B cell (primary cell): ENCODE measurements around the gene PCSK2. TPM values are rescaled to one million over a fixed set of nuclear protein-coding genes. Genes with fewer than 3 reads are reported as not detected.

Source experiments
- ATAC-seq: fragments of 200-7000 bp; cut with Tn5 transposase; one replicate; pipeline ENCODE4 v1.10.0; 2021; ENCODE audit warnings: low read depth, mild to moderate bottlenecking, moderate number of reproducible peaks, moderate library complexity
- CTCF ChIA-PET: fragments of 350-600 bp; sonication (Branson Sonifier 250); formaldehyde crosslinking; loops from one replicate; lab custom pipeline; 2021; ENCODE audit warnings: antibody characterized with exemption, inconsistent platforms; lab: Charles Lee
- POLR2A ChIA-PET: fragments of 350-600 bp; sonication (Branson Sonifier 250); formaldehyde crosslinking; loops from one replicate; lab custom pipeline; 2021; ENCODE audit warnings: antibody characterized with exemption; lab: Charles Lee
- DNase-seq: peaks from one replicate; pipeline ENCODE4 v3.0.0; 2013
- H2AFZ ChIP-seq: 2 replicates; pipeline ENCODE4 v1.6.1; 2012; ENCODE audit warnings: mild to moderate bottlenecking, low read depth, low read length; ENCODE audit not compliant: insufficient read depth, poor library complexity, severe bottlenecking
- H3K27ac ChIP-seq, 2 donors: 1 replicate in 1 of 2; 2 replicates in 1 of 2; pipeline ENCODE4 v1.5.1; 2012 to 2013; ENCODE audit warnings: low read length in 2 of 2, mild to moderate bottlenecking in 2 of 2, moderate library complexity in 1 of 2
- H3K27me3 ChIP-seq, 4 experiments: fragments of 200-600 bp in 1 of 4; sonication (generic) in 1 of 4; replicated peaks in 1 of 4; 1 replicate in 2 of 4; 2 replicates in 2 of 4; pipeline versions ENCODE4 v1.6.1 to v1.7.0; 2013 to 2016; ENCODE audit warnings: low read length in 3 of 4, mild to moderate bottlenecking in 2 of 4, mixed read lengths in 1 of 4, moderate library complexity in 1 of 4; ENCODE audit not compliant: insufficient read depth in 4 of 4, control insufficient read depth in 3 of 4; ENCODE audit errors: control extremely low read depth in 1 of 4
- H3K36me3 ChIP-seq, 2 experiments: replicated peaks in 1 of 2; 1 replicate in 1 of 2; 2 replicates in 1 of 2; pipeline versions ENCODE4 v1.6.1 to v1.7.1; 2013; ENCODE audit warnings: low read length in 1 of 2; ENCODE audit not compliant: insufficient read depth in 2 of 2, control insufficient read depth in 1 of 2; ENCODE audit errors: control extremely low read depth in 1 of 2, extremely low read depth in 1 of 2
- H3K4me1 ChIP-seq, 2 donors: fragments of 200-600 bp in 1 of 2; sonication (generic) in 1 of 2; 1 replicate in 1 of 2; 2 replicates in 1 of 2; pipeline versions ENCODE4 v1.5.1 to v1.6.1; 2013 to 2017; ENCODE audit warnings: low read length in 2 of 2; ENCODE audit not compliant: control insufficient read depth in 2 of 2, insufficient read depth in 2 of 2
- H3K4me2 ChIP-seq: replicated peaks from 2 replicates; pipeline ENCODE3; 2012; ENCODE audit warnings: mild to moderate bottlenecking, low read depth, low read length; ENCODE audit not compliant: poor library complexity, severe bottlenecking
- H3K4me3 ChIP-seq, 5 experiments: fragments of 200-600 bp in 1 of 5; sonication (generic) in 1 of 5; 1 replicate in 3 of 5; 2 replicates in 2 of 5; pipeline versions ENCODE4 v1.5.1 to v1.7.0; 2011 to 2016; ENCODE audit warnings: low read length in 4 of 5, mild to moderate bottlenecking in 4 of 5, low read depth in 2 of 5, control low read depth in 1 of 5, moderate library complexity in 1 of 5; ENCODE audit not compliant: insufficient read depth in 1 of 5; ENCODE audit errors: control extremely low read depth in 1 of 5, extremely low read depth in 1 of 5
- H3K79me2 ChIP-seq: fragments of 200-600 bp; sonication (generic); one replicate; pipeline ENCODE4 v1.6.0; 2016; ENCODE audit warnings: low read length; ENCODE audit not compliant: control insufficient read depth, insufficient read depth
- H3K9ac ChIP-seq: fragments of 200-600 bp; sonication (generic); 2 replicates; pipeline ENCODE4 v1.6.1; 2017; ENCODE audit warnings: mild to moderate bottlenecking, low read length, moderate library complexity
- H3K9me3 ChIP-seq, 3 donors: one replicate each; pipeline versions ENCODE4 v1.6.1 to v1.7.1; 2013; ENCODE audit warnings: low read length in 2 of 3; ENCODE audit not compliant: control insufficient read depth in 2 of 3, insufficient read depth in 1 of 3; ENCODE audit errors: control extremely low read depth in 1 of 3
- H4K20me1 ChIP-seq: 2 replicates; pipeline ENCODE4 v1.6.0; 2012; ENCODE audit warnings: mild to moderate bottlenecking, low read length; ENCODE audit not compliant: insufficient read depth, control insufficient read depth, poor library complexity, severe bottlenecking
- H3K27ac Mint-ChIP-seq: one replicate; pipeline ENCODE4 v1.8.0; 2021; ENCODE audit warnings: mixed read lengths
- H3K27me3 Mint-ChIP-seq: one replicate; pipeline ENCODE4 v1.8.0; 2021; ENCODE audit warnings: mixed read lengths
- H3K4me1 Mint-ChIP-seq: one replicate; pipeline ENCODE4 v1.8.0; 2021; ENCODE audit warnings: mixed read lengths
- H3K4me3 Mint-ChIP-seq: one replicate; pipeline ENCODE4 v1.8.0; 2021; ENCODE audit warnings: mixed read lengths
- H3K9me3 Mint-ChIP-seq: one replicate; pipeline ENCODE4 v1.8.0; 2022; ENCODE audit warnings: mixed read lengths; ENCODE audit not compliant: insufficient read depth
- CTCF ChIP-seq: fragments of 200-600 bp; IDR thresholded peaks from one replicate; pipeline ENCODE4 v1.8.0; 2022; ENCODE audit warnings: antibody characterized with exemption, mild to moderate bottlenecking
- EZH2 ChIP-seq: IDR thresholded peaks from 2 replicates; pipeline ENCODE4 v1.6.1; 2012; ENCODE audit warnings: borderline replicate concordance, low read depth, mild to moderate bottlenecking, moderate library complexity, low read length; ENCODE audit not compliant: insufficient read depth, poor library complexity, severe bottlenecking
- WGBS: methylation state at CpG from one replicate; pipeline ENCODE4 v1.1.5; 2013; ENCODE audit warnings: missing lambda C conversion rate; ENCODE audit not compliant: insufficient coverage; 5-methylcytosine and 5-hydroxymethylcytosine counted together
- intact Hi-C: fragments of 100-400 bp; cut with micrococcal nuclease; formaldehyde crosslinking; loops from one replicate; pipeline ENCODE4 v1.10.0; 2022
- polyA plus RNA-seq: library from polyadenylated mRNA; depleted of rRNA; stranded (reverse); fragments of >200 nt; gene quantifications from 2 replicates; pipeline ENCODE4 v1.2.3, GENCODE V29; 2012
- total RNA-seq, 2 donors: library from RNA; stranded (reverse); fragments of 120-200 nt in 1 of 2; gene quantifications; 1 replicate in 1 of 2; 2 replicates in 1 of 2; pipeline versions ENCODE4 v1.2.3 to v1.2.4, GENCODE V29; 2013 to 2022

Gene PCSK2
- total and polyA plus RNA-seq, 2 donors (not counting 1 experiment from before 2014, with no cell fraction given): not detected

DNA sequence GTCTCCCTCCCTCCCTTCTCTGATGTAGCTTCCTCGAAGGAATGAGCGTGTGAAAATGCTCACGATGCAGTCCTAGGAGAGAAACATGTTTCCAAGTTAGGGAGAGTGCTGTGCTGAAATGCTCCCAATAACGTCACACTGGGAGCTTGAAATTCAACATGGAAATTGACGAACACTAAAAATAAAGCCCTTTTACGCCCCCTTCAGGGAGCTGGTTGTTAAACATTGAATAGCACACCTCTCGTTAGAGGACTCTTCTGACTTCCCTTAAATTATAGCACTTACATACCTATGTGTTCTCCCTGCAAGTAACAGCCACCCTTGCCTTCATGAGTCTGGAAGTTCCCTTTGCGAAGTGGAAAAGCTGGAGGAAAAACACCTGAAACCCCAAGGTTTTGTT lies 215.7 kb downstream of the PCSK2 start:
- intact Hi-C loops: no loop called here
- Histone ChIP-seq H3K79me2 (no peaks in the 10 kb centered on the region), H3K4me2 (no peak overlapping the region), H3K9ac (no peak overlapping the region), H2AFZ (no peak overlapping the region), H3K4me1 (no peaks in the 10 kb centered on the region), H3K4me3 (no peak overlapping the region), H3K27ac (no peak overlapping the region), H3K36me3 (no peaks in the 10 kb centered on the region), H3K27me3 (peaks cover 0 to 7% (median 0%) of the 10 kb centered on the region in 4 experiments), H4K20me1 (no peaks in the 10 kb centered on the region), H3K9me3 (peaks cover 0 to 8% (median 0%) of the 10 kb centered on the region in 3 donors)
- DNase-seq (no peak), ATAC-seq (no peak)
- POLR2A ChIA-PET: no interaction called here
- no peak overlapping the region for H3K4me3 Mint-ChIP-seq
- no peak overlapping the region for H3K27ac Mint-ChIP-seq
- 37% methylated on average over 6 of the region's 8 CpGs for WGBS
- TF ChIP-seq EZH2: no peak
- no peak for TF ChIP-seq CTCF
- peaks cover 3% of the 10 kb centered on the region for H3K9me3 Mint-ChIP-seq
- no peaks in the 10 kb centered on the region for H3K4me1 Mint-ChIP-seq
- H3K27me3 Mint-ChIP-seq: peaks cover 28% of the 10 kb centered on the region
- CTCF ChIA-PET: interaction anchor here (2.2 kb wide), 1 partner anchor 12 kb away, joined by 8 read pairs; no protein-coding TSS in a partner anchor

GRCh38 chr20:17443131-17443858 lies 216.5 kb downstream of the PCSK2 start:
- Histone ChIP-seq H3K79me2 (no peaks in the 10 kb centered on the region), H3K4me3 (no peak overlapping the region), H2AFZ (no peak overlapping the region), H3K9ac (no peak overlapping the region), H3K9me3 (peaks cover 0 to 8% (median 0%) of the 10 kb centered on the region in 3 donors), H4K20me1 (no peaks in the 10 kb centered on the region), H3K4me2 (no peak overlapping the region), H3K36me3 (no peaks in the 10 kb centered on the region), H3K27ac (no peak overlapping the region), H3K27me3 (peaks cover 0 to 7% (median 0%) of the 10 kb centered on the region in 4 experiments), H3K4me1 (no peaks in the 10 kb centered on the region)
- H3K4me1 Mint-ChIP-seq: no peaks in the 10 kb centered on the region
- no peak overlapping the region for H3K27ac Mint-ChIP-seq
- POLR2A ChIA-PET: no interaction called here
- CTCF ChIA-PET: interaction anchor here (2.0 to 2.2 kb wide), 2 partner anchors 12 to 13 kb away, joined by 5 to 8 read pairs; no protein-coding TSS in a partner anchor
- intact Hi-C loops: no loop called here
- H3K4me3 Mint-ChIP-seq: no peak overlapping the region
- H3K9me3 Mint-ChIP-seq: peaks cover 3% of the 10 kb centered on the region
- H3K27me3 Mint-ChIP-seq: peaks cover 25% of the 10 kb centered on the region
- DNase-seq: no peak
- 80% methylated on average over 7 of the region's 11 CpGs for WGBS
- ATAC-seq: no peak
- no peak for TF ChIP-seq CTCF
- no peak for TF ChIP-seq EZH2
